Smooth muscle cell (in vitro differentiated cells): ENCODE results near the gene KCNG2. TPM values are rescaled to one million over a fixed set of nuclear protein-coding genes. Genes with fewer than 3 reads are reported as not detected.

Experiments used
- DNase-seq: peaks from one replicate; lab custom pipeline; 2025; ENCODE audit not compliant: unreplicated experiment; lab: John Stamatoyannopoulos, UW
- H2AFZ ChIP-seq: fragments of 200-600 bp; sonication (generic); 2 replicates; pipeline ENCODE4 v1.6.0; 2016; ENCODE audit warnings: antibody characterized with exemption, low read depth, mild to moderate bottlenecking
- H3F3A ChIP-seq: fragments of 200-600 bp; sonication (generic); 2 replicates; pipeline ENCODE4 v1.6.0; 2017; ENCODE audit warnings: antibody characterized with exemption, low read depth
- H3K27ac ChIP-seq: fragments of 200-600 bp; sonication (generic); 2 replicates; pipeline ENCODE4 v1.5.1; 2016; ENCODE audit warnings: low read depth, mild to moderate bottlenecking
- H3K27me3 ChIP-seq: fragments of 200-600 bp; sonication (generic); 2 replicates; pipeline ENCODE4 v1.6.1; 2016; ENCODE audit warnings: low read depth, mild to moderate bottlenecking
- H3K36me3 ChIP-seq: fragments of 200-600 bp; sonication (generic); 2 replicates; pipeline ENCODE4 v1.5.1; 2016; ENCODE audit warnings: low read depth
- H3K4me1 ChIP-seq: fragments of 200-600 bp; sonication (generic); 2 replicates; pipeline ENCODE4 v1.5.1; 2016; ENCODE audit warnings: low read depth
- H3K4me2 ChIP-seq: fragments of 200-600 bp; sonication (generic); 2 replicates; pipeline ENCODE4 v1.6.0; 2016; ENCODE audit warnings: mild to moderate bottlenecking
- H3K4me3 ChIP-seq: fragments of 200-600 bp; sonication (generic); 2 replicates; pipeline ENCODE4 v1.5.1; 2016; ENCODE audit warnings: mild to moderate bottlenecking
- H3K79me2 ChIP-seq: fragments of 200-600 bp; sonication (generic); 2 replicates; pipeline ENCODE4 v1.6.0; 2016; ENCODE audit warnings: low read depth, mild to moderate bottlenecking
- H3K9ac ChIP-seq: fragments of 200-600 bp; sonication (generic); 2 replicates; pipeline ENCODE4 v1.6.0; 2016; ENCODE audit warnings: low read depth
- H3K9me3 ChIP-seq: fragments of 200-600 bp; sonication (generic); replicated peaks from 2 replicates; pipeline ENCODE4 v1.5.1; 2016; ENCODE audit warnings: low read depth
- H4K20me1 ChIP-seq: fragments of 200-600 bp; sonication (generic); 2 replicates; pipeline ENCODE4 v1.6.0; 2016; ENCODE audit warnings: low read depth
- CTCF ChIP-seq: fragments of 200-600 bp; sonication (generic); IDR thresholded peaks from 2 replicates; pipeline ENCODE4 v1.5.1; 2017; ENCODE audit warnings: borderline replicate concordance, mild to moderate bottlenecking, antibody characterized with exemption; ENCODE audit not compliant: insufficient read depth, poor library complexity, severe bottlenecking
- WGBS: methylation state at CpG from one replicate; pipeline ENCODE4 v1.1.7; 2016; ENCODE audit warnings: low lambda C conversion rate; 5-methylcytosine and 5-hydroxymethylcytosine counted together
- polyA plus RNA-seq: library from polyadenylated mRNA; unstranded; fragments of >200 nt; fragmentation: Nextera tagmentation; extraction: Ambion mirVana; gene quantifications from 2 replicates; pipeline ENCODE4 v1.2.1, GENCODE V29; 2016
- total RNA-seq: library from RNA; depleted of rRNA; stranded (reverse); fragments of >200 nt; gene quantifications from 2 replicates; pipeline ENCODE4 v1.2.3, GENCODE V29; 2014

KCNG2 gene
- total and polyA plus RNA-seq, 2 experiments from 2014 or later = 0.17 TPM; not detected in 1

GRCh38 chr18:79754022-79754761 lies 43.5 kb upstream of the KCNG2 start:
- Histone ChIP-seq H3K4me1 (no peaks in the 10 kb centered on the region), H3K9me3 (no peaks in the 10 kb centered on the region), H3K27me3 (no peaks in the 10 kb centered on the region), H3K4me3 (no peak overlapping the region), H3K9ac (no peak overlapping the region), H3K36me3 (no peaks in the 10 kb centered on the region), H4K20me1 (peaks cover 8% of the 10 kb centered on the region), H3F3A (no peaks in the 10 kb centered on the region), H2AFZ (no peak overlapping the region), H3K27ac (no peak overlapping the region), H3K79me2 (no peaks in the 10 kb centered on the region), H3K4me2 (no peak overlapping the region)
- WGBS = 96% methylated on average over 34 of the region's 35 CpGs
- TF ChIP-seq CTCF = no peak
- no peak for DNase-seq

GRCh38 chr18:79754831-79755351 lies 42.8 kb upstream of the KCNG2 start:
- 96% methylated on average over 27 of the region's 27 CpGs for WGBS
- no peak overlapping the region for H3K9ac ChIP-seq
- H2AFZ ChIP-seq = no peak overlapping the region
- no peaks in the 10 kb centered on the region for H3K79me2 ChIP-seq
- no peaks in the 10 kb centered on the region for H3K36me3 ChIP-seq
- peaks cover 8% of the 10 kb centered on the region for H4K20me1 ChIP-seq
- no peaks in the 10 kb centered on the region for H3K9me3 ChIP-seq
- no peaks in the 10 kb centered on the region for H3F3A ChIP-seq
- H3K4me1 ChIP-seq = no peaks in the 10 kb centered on the region
- no peak for DNase-seq
- no peak for TF ChIP-seq CTCF
- H3K27ac ChIP-seq = no peak overlapping the region
- H3K27me3 ChIP-seq = no peaks in the 10 kb centered on the region
- H3K4me3 ChIP-seq = no peak overlapping the region
- H3K4me2 ChIP-seq = no peak overlapping the region

GRCh38 chr18:79755496-79756142 lies 42.1 kb upstream of the KCNG2 start:
- Histone ChIP-seq H3K9me3 (no peaks in the 10 kb centered on the region), H3K4me2 (no peak overlapping the region), H4K20me1 (peaks cover 8% of the 10 kb centered on the region), H3K9ac (no peak overlapping the region), H3K27ac (no peak overlapping the region), H3K4me3 (no peak overlapping the region), H3F3A (no peaks in the 10 kb centered on the region), H3K36me3 (no peaks in the 10 kb centered on the region), H3K4me1 (no peaks in the 10 kb centered on the region), H3K27me3 (no peaks in the 10 kb centered on the region), H2AFZ (no peak overlapping the region), H3K79me2 (no peaks in the 10 kb centered on the region)
- no peak for TF ChIP-seq CTCF
- WGBS = 91% methylated on average over 31 of the region's 31 CpGs
- no peak for DNase-seq

- H3K36me3 ChIP-seq = no peaks in the 10 kb centered on the region
- H3K9ac ChIP-seq = no peak overlapping the region
- H3K4me3 ChIP-seq = no peak overlapping the region
- H3K79me2 ChIP-seq = no peaks in the 10 kb centered on the region
- H3F3A ChIP-seq = no peaks in the 10 kb centered on the region
- DNase-seq = no peak
- H3K4me2 ChIP-seq = no peak overlapping the region
- peaks cover 8% of the 10 kb centered on the region for H4K20me1 ChIP-seq
- no peak overlapping the region for H2AFZ ChIP-seq
- H3K27me3 ChIP-seq = no peaks in the 10 kb centered on the region
- no peak overlapping the region for H3K27ac ChIP-seq
- H3K9me3 ChIP-seq = no peaks in the 10 kb centered on the region
- no peak for TF ChIP-seq CTCF
- over 99% methylated on average over 10 of the region's 10 CpGs for WGBS
- H3K4me1 ChIP-seq = no peaks in the 10 kb centered on the region
Observed at GRCh38 chr18:79756143-79756500, 41.6 kb upstream of the KCNG2 start.
